Heart right ventricle (tissue), 16 donors: Measurements from ENCODE around the gene CAMK1D. TPM values are rescaled to one million over a fixed set of nuclear protein-coding genes. Genes with fewer than 3 reads are reported as not detected.
A peak's percentile ranks its signal among the peaks of the same experiment; 100 is the strongest.
"Not testable (repeated sequence)": the region's sequence is repeated elsewhere in the genome, so short reads cannot be mapped to it uniquely, and the experiment has no call there.

ENCODE experiments used
- ATAC-seq, 8 donors: fragments of 200-7000 bp; cut with Tn5 transposase; one replicate each; pipeline ENCODE4 v1.9.1; 2020; ENCODE audit warnings: mild to moderate bottlenecking in 8 of 8, moderate library complexity in 8 of 8, moderate number of reproducible peaks in 1 of 8
- DNase-seq, 2 donors: peaks; one replicate each; pipeline ENCODE4 v3.0.0-alpha.2; 2020
- H3K27ac ChIP-seq, 10 donors: fragments of 200-600 bp; sonication (generic) in 2 of 10; one replicate each; pipeline versions ENCODE4 v1.5.0 to v1.8.0; 2020 to 2022; ENCODE audit warnings: mild to moderate bottlenecking in 3 of 10
- H3K27me3 ChIP-seq, 7 donors: fragments of 200-600 bp; one replicate each; pipeline ENCODE4 v1.8.0; 2021 to 2022; ENCODE audit warnings: mild to moderate bottlenecking in 2 of 7
- H3K36me3 ChIP-seq, 9 donors: fragments of 200-600 bp; sonication (generic) in 1 of 9; one replicate each; pipeline versions ENCODE4 v1.5.0 to v1.8.0; 2020 to 2022; ENCODE audit warnings: mild to moderate bottlenecking in 2 of 9
- H3K4me1 ChIP-seq, 9 donors: fragments of 200-600 bp; sonication (generic) in 1 of 9; one replicate each; pipeline versions ENCODE4 v1.5.0 to v1.8.0; 2020 to 2022; ENCODE audit warnings: mild to moderate bottlenecking in 4 of 9
- H3K4me3 ChIP-seq, 10 donors: fragments of 200-600 bp; sonication (generic) in 2 of 10; one replicate each; pipeline versions ENCODE4 v1.5.0 to v1.8.0; 2020 to 2022; ENCODE audit warnings: mild to moderate bottlenecking in 7 of 10, moderate library complexity in 2 of 10
- H3K9me3 ChIP-seq, 11 donors: fragments of 200-600 bp in 10 of 11; sonication (generic) in 2 of 11; one replicate each; pipeline versions ENCODE4 v1.5.0 to v1.8.0; 2013 to 2022; ENCODE audit warnings: mild to moderate bottlenecking in 2 of 11, control low read depth in 1 of 11, moderate library complexity in 1 of 11
- CTCF ChIP-seq, 9 donors: fragments of 200-600 bp; sonication (generic) in 2 of 9; IDR thresholded peaks; one replicate each; pipeline versions ENCODE4 v1.5.0 to v1.8.0; 2021 to 2022; ENCODE audit warnings: antibody characterized with exemption in 9 of 9, mild to moderate bottlenecking in 5 of 9, moderate library complexity in 1 of 9
- WGBS, 2 donors: extraction: QIAGEN DNeasy Blood & Tissue Kit; methylation state at CpG; one replicate each; pipeline ENCODE4 v1.1.7; 2013; ENCODE audit warnings: inconsistent platforms in 1 of 2; 5-methylcytosine and 5-hydroxymethylcytosine counted together
- intact Hi-C, 10 donors: fragments of 100-400 bp; cut with DNase I; formaldehyde crosslinking; loops; one replicate each; pipeline versions ENCODE4 v1.11.1 to v1.14.2; 2022
- polyA plus RNA-seq, 2 donors: library from polyadenylated mRNA; stranded (reverse); fragments of 200-250 nt; gene quantifications; one replicate each; pipeline ENCODE4 v1.2.3, GENCODE V29; 2013
- total RNA-seq, 10 donors: library from RNA; stranded (reverse); fragmentation: NEBNext Ultra II Directional in 3 of 10; extraction: Animal tissue kit (Norgen Biotek cat#: 25700) in 3 of 10; gene quantifications; one replicate each; pipeline versions ENCODE4 v1.2.1 to v1.2.4, GENCODE V29; 2021 to 2023
- donor health status: Arrhythmogenic right ventricular cardiomyopathy.
- donor health status: ischemic (EF 13 %, LVEDD 7.1; RV severe dilation, severe dysfunction).
- donor health status: healthy with polysubstance abuse.
- donor health status: DM: no; HTN: yes; CAD: no.
- donor health status: DM: no; HTN: no; CAD: no.
- donor health status: ischemic (EF 25% LVEDD 6.9; RV normal size, moderate dysfunction).
- donor health status: ischemic (EF 25% LVEDD 5.7; RV mildly dilated, moderate dysfunction).
- donor health status: healthy.
- donor health status: DM: yes; HTN: yes; CAD: no.
- donor health status: Ischemic cardiomyopathy.
- donor health status: ischemic (EF 35%, LVEDD 5.7; RV mildly dilated, moderate dysfunction).
- donor health status: nonischemic (EF 11% LVEDD 7.7; RV severe dilation, severe dysfunction).
- donor health status: DM: yes; HTN: yes; CAD: no.
- donor health status: PGD.
- donor health status: ischemic (EF 29% LVEDD 5.4; RV normal size, mild dysfunction).
- donor health status: nonischemic (EF 23%, LVEDD 6.1; RV moderate dilation, normal function).

CAMK1D gene
- total and polyA plus RNA-seq, 12 donors: 1.3 to 17.7 (median 2.6) TPM

- ATAC-seq (peak in 2 of 8 donors; percentile 37 to 79), DNase-seq (no peak)
- whole genome bisulfite sequencing, 2 donors: 67 to 75% methylated on average over 9 of the region's 9 CpGs
- peak overlapping the region in 1 of 10 donors; percentile 4 for H3K27ac ChIP-seq
- H3K4me3 ChIP-seq: no peak overlapping the region
- no peak for TF ChIP-seq CTCF (IDR thresholded peaks at IDR 0.05)
- intact Hi-C loops: no loop called here
- no peaks in the 10 kb centered on the region for H3K36me3 ChIP-seq
- no peaks in the 10 kb centered on the region for H3K27me3 ChIP-seq
- H3K9me3 ChIP-seq: no peaks in the 10 kb centered on the region
- H3K4me1 ChIP-seq: peaks cover 0 to 6% (median 0%) of the 10 kb centered on the region in 9 donors
Observed at GRCh38 chr10:12322583-12323131, 26.7 kb upstream of the CAMK1D start.

GRCh38 chr10:12324530-12324929, 24.8 kb upstream of the CAMK1D start:
- DNase-seq (no peak), ATAC-seq (no peak)
- Histone ChIP-seq H3K36me3 (no peaks in the 10 kb centered on the region), H3K27me3 (no peaks in the 10 kb centered on the region), H3K9me3 (no peaks in the 10 kb centered on the region), H3K4me3 (no peak overlapping the region), H3K27ac (no peak overlapping the region), H3K4me1 (peaks cover 0 to 6% (median 0%) of the 10 kb centered on the region in 9 donors)
- intact Hi-C loops: no loop called here
- TF ChIP-seq CTCF (IDR thresholded peaks at IDR 0.05): no peak
- WGBS, 2 donors: 92 to 93% methylated on average over 3 of the region's 3 CpGs

GRCh38 chr10:12327074-12327473, 22.3 kb upstream of the CAMK1D start:
- DNase-seq: no peak
- Histone ChIP-seq H3K27ac (no peak overlapping the region), H3K4me3 (no peak overlapping the region), H3K4me1 (peaks cover 0 to 6% (median 0%) of the 10 kb centered on the region in 9 donors), H3K36me3 (no peaks in the 10 kb centered on the region), H3K9me3 (no peaks in the 10 kb centered on the region), H3K27me3 (no peaks in the 10 kb centered on the region)
- 87 to 88% methylated on average over 3 of the region's 3 CpGs for WGBS, 2 donors
- intact Hi-C loops: no loop called here
- ATAC-seq: no peak
- no peak for TF ChIP-seq CTCF (IDR thresholded peaks at IDR 0.05)

GRCh38 chr10:12327476-12327875, 21.9 kb upstream of the CAMK1D start:
- Histone ChIP-seq H3K27ac (no peak overlapping the region), H3K36me3 (no peaks in the 10 kb centered on the region), H3K9me3 (no peaks in the 10 kb centered on the region), H3K4me1 (peaks cover 0 to 6% (median 0%) of the 10 kb centered on the region in 9 donors), H3K27me3 (no peaks in the 10 kb centered on the region), H3K4me3 (no peak overlapping the region)
- intact Hi-C loops: no loop called here
- 82 to 94% methylated on average over 2 of the region's 2 CpGs for WGBS, 2 donors
- ATAC-seq (no peak), DNase-seq (no peak)
- no peak for TF ChIP-seq CTCF (IDR thresholded peaks at IDR 0.05)

- DNase-seq, H3K27me3 ChIP-seq, H3K36me3 ChIP-seq, H3K4me3 ChIP-seq, H3K4me1 ChIP-seq, ATAC-seq, intact Hi-C loops, H3K9me3 ChIP-seq, H3K27ac ChIP-seq: not testable (repeated sequence)
- 94 to 98% methylated on average over 8 of the region's 9 CpGs for WGBS, 2 donors
Observed at GRCh38 chr10:12328312-12328711, 21.0 kb upstream of the CAMK1D start.
